Anterior cingulate cortex (tissue), 58 donors: ENCODE measurements around the gene ITGB1BP1.

Experiments
- DNase-seq, 58 donors: peaks; one replicate each; lab custom pipeline; 2025; lab: John Stamatoyannopoulos, UW

Gene ITGB1BP1

DNA sequence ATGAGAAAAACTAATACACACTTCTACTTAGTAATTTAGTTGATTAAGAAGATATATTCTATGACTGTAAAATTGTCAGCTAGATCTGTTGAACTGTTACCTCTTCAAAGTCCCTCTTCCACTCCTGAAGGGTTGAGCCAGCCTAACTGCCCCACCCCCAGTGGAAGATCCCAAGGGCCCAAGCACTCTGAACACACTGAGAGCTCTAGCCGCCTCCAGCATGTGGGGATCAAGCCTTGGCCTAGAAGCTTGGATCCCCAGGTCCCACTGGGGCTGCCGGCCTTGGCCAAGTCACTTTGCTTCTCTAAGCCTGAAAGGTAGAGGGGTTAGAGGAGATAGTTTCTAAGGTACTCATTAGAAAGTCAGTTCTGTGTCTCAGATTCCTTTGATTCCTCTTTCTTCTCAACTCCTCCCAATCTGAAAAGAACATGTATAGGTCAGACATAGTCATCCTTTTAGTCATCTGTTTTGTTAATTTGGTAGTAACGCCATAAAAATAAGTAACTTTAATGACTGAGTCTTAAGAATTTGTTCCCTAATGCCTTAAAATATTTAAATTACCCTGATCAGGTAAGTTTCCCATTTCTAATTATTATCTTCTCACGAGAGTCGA is 5.7 kb upstream of the ITGB1BP1 start:
- DNase-seq, result no peak

DNA sequence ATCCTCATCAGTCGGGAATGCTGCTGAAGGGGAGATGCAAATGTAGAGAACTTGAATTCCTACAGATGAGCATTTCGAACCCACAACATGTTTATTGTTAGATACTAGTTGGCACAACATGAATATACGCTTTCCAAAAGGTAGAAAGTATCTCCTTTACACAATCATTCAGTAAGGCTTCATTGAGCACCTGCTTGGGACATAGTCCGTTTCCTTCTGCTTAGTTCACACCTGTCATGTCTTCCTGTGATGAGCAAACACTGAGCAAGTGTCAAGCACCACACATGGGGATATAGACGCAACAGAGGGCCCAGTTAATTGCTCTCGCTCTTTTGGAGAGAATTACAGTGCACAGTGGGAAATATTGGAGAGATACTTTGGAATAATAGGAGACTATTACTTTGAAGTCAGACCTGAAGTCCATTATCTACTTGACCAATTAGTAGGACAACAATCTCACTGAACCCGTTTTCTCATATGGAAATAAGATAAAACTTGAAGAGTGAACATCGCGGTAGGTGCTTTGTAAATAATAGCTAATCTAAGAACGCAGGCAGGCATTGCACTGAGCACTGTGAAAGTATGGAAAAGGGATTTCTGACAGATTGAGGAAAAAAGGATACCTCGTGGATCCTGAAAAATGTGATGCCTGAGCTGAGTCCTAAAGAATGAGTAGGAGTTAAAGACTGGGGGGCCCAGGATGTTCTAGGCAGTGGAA is 1.3 kb upstream of the ITGB1BP1 start:
- DNase-seq, result no peak

DNA sequence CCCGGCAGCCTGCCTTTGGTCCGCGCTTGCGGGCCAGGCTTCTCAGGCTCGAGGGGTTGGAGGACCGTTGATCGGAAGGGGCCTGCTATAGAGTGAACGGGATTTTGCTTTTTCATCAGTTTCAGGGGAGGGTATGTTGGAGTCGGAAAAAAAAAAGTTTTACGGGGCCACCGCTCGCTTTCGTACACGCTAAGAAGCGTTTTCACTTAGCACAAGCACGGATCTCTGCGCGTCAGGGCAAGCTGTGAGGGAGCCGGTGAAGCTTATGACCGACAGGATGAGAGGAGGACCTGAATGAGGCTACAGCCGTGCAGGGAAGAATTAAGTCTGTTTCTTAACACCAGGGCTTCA is 569 bp upstream of the ITGB1BP1 start:
- peak in 1 of 58 donors; percentile 33 for DNase-seq

DNA sequence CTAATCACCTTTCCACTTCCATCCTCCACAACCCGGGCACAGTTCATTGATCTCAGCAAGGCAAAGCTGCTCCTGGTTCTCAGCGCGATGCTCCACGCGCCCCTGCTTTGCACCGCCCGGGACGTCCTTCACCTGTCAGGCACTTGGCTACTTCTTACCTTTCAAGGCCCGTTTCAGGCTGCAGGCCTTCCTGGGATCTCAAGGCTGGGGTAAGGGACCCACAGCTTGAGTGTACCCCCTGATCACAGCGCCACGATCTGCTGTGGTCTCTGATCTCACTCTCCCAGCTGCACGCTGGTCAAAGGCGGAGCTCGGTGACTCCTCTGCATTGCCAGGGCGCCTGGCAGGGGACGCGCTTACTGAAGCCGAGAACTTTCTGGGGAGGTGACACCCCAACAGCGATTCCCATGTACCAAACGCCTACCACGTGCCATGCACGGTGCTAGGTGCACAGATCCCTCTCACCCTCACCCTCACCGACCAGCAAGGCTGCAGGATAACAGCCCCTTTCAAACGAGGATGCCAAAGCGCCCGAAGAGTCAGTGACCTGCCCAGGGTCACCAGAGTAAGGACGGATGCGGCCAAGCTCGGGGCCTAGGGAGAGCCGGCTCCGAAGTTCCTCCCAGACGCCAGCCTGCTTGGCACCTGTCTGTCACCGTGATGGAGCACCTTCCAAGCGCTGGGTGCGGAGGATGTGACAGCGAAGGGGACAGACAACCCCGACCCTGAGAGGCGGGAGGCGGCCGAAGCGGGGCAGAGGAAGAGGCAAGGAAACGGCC is 818 bp downstream of the ITGB1BP1 start:
- DNase-seq, result peak in 43 of 58 donors; percentile 18 to 68 (median 48)

DNA sequence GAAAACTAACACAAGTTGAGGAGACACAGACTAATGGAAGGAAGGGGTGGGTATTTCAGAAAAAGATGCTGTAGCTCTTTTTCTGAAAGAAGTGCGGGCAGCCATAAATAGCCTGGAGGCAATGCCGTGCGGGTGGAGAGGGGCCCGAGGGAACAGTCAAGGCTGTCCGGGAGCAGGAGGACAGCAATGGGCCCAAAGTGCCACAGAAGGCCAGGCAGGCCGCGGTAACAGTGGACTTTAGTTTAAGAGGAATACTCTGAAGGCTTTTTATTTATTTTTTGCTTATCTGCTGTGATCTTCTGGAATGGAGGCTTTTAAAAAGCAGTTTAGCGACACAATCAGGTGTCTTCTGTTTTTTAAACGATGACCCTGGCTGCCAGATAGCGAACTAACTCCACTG is 2.8 kb downstream of the ITGB1BP1 start:
- no peak for DNase-seq

DNA sequence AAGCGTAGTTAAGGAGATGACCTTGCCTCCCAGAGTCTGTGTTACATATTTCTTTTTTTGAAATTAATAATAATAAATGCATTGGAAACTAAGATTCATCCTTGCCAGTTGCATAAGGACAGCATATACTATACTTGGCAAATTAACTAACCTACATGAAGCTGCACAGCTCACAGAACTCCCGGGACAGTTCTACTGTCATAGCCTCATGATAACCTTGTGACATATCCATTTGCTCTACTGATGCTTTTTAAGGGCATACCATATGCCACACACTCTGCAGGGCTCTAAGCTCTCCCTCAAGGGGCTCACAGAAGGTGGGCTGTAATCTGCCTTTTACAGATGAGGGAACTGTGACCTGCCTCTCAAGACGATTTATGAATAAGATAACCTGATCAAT is 3.8 kb downstream of the ITGB1BP1 start:
- DNase-seq, result no peak

DNA sequence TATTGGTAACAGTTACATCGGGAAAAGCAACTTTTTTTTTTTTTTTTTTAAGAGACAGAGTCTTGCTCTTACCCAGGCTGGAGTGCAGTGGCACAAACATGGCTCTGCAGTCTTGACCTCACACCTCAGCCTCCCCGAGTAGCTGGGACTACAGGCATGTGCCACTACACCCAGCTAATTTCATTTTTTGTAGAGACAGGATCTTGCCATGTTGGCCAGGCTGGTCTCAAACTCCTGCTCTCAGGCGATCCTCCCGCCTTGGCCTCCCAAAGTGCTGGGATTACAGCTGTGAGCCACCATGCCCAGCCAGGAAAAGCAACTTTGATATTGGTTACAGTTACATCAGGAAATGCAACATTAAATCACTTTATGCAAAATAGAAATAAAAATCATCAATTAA is 4.6 kb downstream of the ITGB1BP1 start:
- DNase-seq, result no peak

DNA sequence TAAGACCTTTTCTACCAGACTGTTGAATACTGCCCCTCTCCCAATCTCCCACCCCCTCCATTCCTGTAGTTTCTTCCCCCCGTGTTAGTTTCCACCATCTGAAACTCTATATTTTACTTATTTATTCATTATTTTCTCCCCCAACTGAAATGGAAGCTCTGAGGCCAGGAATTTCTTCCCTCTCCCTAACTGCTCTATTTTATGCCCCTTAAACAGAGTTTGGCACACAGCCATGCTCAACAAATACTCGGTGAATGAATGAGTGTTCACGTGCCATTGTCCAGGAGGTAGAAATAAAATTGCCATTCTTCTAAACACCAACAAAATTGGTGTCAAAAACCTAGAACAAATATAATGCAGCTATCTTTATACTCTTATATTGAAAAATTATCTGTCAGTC is 5.6 kb downstream of the ITGB1BP1 start:
- no peak for DNase-seq

DNA sequence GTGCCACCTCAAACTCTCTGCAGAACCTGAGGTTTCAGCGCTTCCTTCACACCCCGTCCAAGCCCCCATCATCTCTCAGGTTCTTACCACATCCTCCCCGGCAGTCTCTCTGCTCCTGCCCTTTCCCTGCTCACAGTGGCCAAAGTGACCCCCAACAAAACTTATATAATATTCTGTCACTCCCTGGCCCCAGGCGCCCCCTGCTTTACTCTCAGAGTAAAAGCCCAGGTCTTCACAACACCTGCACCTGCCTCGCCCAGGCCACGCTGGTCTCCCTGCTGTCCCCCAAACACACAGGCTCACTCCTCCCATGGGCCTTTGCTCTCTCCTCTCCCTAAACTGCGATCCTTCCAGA is 6.4 kb downstream of the ITGB1BP1 start:
- no peak for DNase-seq

DNA sequence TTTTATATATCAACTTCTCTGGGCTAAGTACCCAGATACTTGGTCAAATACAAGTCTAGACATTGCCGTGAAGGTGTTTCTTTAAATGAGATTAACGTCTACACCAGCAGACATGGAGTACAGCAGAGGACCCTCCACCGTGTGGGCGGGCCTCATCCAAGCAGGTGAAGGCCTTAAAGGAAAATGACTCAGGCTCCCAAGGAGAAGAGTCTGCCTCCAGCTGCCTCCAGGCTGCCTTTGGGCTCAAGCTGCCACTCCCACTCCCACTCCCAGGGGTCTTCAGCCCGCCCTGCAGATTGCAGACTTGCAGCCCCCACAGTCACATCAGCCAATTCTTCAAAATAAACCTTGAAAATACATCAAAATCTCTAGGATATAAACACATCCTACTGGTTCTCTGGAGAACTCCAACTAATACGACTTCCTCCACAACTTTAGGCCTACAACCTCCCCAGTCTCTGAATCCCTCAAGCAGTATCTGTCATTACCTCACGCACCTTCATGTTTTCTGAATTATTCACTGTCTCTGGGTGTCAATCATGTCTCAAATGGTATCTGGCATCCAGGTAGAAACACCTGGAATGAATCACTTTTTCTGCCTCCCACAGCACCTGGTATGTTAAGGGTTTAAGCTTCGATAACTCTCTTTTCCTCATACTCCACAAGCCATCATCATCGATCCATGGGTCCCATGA is 6.9 kb downstream of the ITGB1BP1 start:
- DNase-seq, result no peak

DNA sequence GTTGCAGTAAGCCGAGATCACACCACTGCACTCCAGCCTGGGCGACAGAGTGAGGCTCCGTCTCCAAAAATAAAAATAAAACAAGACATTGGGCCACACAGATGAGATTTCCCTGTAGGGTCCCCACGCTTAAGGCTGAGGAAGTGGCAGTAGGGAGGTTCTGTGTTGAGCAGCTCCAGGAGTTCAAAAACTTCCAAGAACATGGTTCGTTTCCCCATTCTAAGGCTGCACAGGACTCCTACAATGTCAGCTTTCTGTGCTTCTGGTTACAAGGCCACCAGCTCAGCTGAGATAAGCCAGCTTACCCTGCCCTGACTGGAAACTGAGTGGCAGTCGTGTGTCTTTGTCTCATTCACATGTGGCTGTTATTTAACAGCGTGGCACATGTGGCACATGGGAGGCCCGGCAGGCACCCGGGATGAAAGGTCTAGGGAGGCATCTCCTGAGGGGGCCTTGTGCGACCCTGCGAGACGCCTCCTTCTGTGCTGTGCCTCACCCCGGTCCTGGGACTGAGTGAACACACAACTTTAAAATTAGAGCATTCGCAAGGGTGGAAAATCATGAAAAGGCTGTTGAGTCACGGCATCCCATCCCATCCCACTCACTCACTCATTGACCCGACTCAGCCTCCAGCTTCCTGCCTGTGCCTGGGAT is 7.7 kb downstream of the ITGB1BP1 start:
- DNase-seq, result peak in 1 of 58 donors; percentile 24

DNA sequence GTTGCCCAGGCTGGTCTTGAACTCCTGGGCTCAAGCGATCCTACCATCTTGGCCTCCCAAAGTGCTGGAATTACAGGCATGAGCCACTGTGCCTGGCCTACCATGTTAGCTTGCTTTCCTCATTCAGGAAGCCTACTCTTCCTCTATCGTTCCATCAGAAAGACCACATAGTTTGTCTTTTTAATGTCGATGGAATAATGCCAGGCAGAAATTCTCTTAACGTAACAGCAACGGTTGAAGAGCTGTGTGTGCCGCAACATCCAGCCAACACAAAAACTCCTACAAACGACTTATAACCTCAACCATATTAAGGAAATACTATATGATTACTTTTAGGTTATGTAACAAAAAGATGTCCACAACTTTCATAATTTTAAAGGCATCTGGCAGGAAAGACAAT is 10.5 kb downstream of the ITGB1BP1 start:
- no peak for DNase-seq

DNA sequence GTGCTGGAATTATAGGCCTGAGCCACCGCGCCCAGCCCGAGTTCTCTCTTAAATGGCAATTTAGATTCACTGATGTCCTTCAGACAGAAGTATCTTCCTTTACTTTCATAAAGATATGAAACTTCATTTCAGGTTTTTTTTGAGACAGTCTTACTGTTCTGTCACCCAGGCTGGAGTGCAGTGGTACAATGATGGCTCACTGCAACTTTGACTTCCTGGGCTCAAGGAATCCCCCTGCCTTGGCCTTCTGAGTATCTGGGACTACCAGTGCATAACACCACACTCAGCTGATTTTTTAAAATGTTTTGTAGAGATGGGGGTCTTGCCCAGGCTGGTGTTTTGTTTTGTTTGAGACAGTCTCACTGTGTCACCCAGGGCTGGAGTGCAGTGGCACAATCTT is 13.2 kb downstream of the ITGB1BP1 start:
- no peak for DNase-seq

DNA sequence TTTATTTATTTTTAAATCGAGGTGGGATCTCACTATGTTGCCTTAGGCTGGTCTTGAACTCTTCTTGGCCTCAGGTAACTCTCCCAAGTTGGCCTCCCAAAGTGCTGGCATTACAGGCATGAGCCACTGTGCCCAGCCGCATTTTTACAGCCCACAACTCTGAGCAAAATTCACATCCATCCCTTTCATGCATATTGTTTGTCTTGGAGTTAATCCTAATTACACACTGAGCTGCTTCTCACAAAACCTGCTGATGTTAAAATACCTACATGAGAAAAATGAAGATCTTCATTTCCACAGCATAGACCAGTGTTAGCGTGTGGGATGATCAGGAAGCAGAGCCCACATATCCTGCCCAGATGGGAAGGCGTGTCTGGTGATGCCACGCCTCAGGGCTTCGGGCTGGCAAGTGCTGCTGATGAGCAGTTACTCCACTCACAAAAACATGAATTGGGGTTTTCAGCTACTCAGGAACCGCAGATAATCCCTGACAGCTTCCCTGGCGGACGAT is 14.6 kb downstream of the ITGB1BP1 start:
- peak in 28 of 58 donors; percentile 11 to 76 (median 36) for DNase-seq

DNA sequence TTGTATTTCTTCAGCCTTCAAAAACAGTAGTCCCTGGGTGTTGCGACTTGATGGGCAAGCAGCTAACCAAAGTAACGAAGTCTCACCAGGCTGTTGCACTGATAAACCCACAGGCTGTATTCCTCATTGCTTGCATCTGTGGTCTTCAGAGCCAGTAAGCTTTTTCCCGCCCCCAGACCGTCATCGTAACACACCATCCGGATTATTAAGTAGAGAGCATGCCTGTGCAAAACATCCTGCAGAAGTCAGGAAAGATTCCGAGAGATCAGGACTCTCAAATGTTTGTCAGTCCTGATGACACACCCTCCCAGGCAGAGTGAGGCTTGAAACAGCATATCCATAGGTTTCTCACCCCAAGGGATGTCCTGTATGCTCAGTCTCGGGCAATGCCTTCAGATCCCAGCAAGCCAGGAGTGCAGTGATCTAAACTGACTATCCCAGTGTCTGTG is 15.9 kb downstream of the ITGB1BP1 start:
- no peak for DNase-seq

DNA sequence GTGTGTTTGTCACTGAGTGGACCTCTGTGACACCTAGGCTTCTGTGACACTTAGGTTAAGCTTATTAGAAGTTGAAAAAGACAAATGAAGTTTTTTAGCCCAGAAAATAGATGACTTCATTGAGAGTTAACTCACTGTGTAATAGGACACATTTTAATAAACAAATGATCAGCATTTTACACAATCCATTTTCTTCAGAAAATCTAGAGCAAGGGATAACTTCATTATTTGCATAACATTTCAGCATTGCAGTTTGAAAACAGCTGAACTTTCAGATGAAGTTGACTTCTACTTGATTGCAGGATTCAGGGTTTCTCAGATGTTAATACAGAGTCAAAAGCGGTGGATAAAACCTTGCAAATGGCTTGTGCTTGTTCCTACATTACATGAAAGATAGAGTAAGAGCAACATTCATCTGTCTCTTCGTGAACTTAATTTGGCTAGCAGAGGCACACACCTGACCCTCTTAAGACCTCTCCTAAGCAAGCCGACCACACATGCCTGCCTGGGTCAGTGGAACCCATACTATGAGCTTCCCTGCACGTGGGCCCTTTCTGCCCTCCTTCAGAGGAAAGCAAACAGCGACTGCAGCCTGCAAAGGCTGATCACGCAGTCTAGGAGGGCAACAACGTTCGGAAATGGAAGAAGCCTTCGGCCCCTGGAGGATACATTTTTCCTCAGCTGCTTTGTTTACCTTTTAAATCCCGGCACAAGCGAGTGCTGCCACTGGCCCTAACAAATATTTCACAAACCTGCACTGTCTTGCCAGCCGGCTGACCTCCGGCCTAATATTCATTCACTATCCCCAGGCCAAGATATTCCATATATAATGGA is 16.6 kb downstream of the ITGB1BP1 start:
- DNase-seq, result no peak

DNA sequence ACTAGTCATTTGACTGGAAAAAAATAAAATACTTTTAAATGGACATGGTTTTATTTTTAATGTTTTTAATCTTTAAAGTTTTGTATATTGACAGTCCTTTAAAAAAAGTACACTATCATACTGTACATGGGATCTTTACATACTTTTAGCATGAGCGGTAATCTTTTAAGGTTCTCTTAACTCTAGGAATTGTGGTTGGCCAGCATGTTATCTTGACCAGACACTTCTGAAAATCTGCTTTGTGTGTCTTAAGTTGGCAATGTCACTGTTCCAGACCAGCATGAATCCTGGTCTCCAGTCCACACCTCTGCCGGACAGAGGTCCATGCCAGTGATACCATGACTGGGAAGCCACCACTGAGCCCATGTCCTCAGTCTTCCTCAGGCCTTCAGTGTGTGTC is 17.7 kb downstream of the ITGB1BP1 start:
- no peak for DNase-seq

DNA sequence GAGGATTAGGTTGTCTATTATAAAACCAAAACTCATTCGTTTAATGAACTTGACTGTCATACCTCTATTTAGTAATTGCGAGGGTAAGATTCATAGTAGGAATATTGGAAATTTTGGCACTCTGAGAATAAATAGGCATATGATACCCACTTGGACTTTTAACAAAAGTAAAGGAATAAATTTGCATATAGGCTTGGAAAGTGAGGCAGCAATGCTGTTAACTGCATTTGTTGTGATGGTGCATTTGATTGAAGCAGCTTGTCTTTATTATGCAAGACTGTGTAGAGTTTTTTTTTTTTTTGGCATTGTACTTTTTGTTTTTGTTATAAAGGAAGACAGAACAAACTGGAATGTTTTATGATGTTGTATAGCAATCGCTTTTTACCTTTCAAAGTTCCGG is 18.9 kb downstream of the ITGB1BP1 start:
- no peak for DNase-seq

DNA sequence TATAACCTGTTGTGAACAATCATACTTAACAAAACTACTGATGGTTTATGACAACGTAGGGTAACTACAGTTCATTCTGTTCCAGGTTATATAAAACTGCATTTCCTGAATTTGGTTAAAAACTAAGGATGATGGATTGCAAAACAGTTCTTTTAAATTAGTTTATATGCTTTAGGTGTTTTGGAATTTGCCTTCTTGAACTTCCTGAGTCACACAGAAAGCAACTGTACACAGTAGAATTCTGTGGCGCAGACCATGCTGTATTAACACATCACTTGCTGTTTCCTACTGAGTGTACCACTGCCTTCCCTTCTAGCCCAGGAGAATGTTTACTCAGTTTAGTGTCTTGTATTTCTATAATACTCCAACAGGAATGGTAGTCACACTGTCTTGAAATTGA is 19.4 kb downstream of the ITGB1BP1 start:
- DNase-seq, result no peak
